Lower lobe of right lung (tissue), 2 donors: ENCODE data around the gene TUT1. TPM values are rescaled to one million over a fixed set of nuclear protein-coding genes. Genes with fewer than 3 reads are reported as not detected.

Source experiments
- ATAC-seq, 2 donors: fragments of 200-7000 bp; cut with Tn5 transposase; one replicate each; pipeline ENCODE4 v1.9.1; 2020 to 2022; ENCODE audit warnings: mild to moderate bottlenecking in 2 of 2, moderate library complexity in 2 of 2
- DNase-seq: peaks from one replicate; pipeline ENCODE4 v3.0.0-alpha.2; 2020
- H3K27ac ChIP-seq: fragments of 200-600 bp; one replicate; pipeline ENCODE4 v1.8.0; 2022
- H3K27me3 ChIP-seq: fragments of 200-600 bp; one replicate; pipeline ENCODE4 v1.8.0; 2022; ENCODE audit warnings: low read depth
- H3K36me3 ChIP-seq: fragments of 200-600 bp; one replicate; pipeline ENCODE4 v1.8.0; 2022; ENCODE audit warnings: mild to moderate bottlenecking
- H3K4me1 ChIP-seq: fragments of 200-600 bp; one replicate; pipeline ENCODE4 v1.8.0; 2022
- H3K4me3 ChIP-seq: fragments of 200-600 bp; one replicate; pipeline ENCODE4 v1.8.0; 2022; ENCODE audit warnings: mild to moderate bottlenecking
- H3K9me3 ChIP-seq: fragments of 200-600 bp; one replicate; pipeline ENCODE4 v1.8.0; 2022
- CTCF ChIP-seq: fragments of 200-600 bp; IDR thresholded peaks from one replicate; pipeline ENCODE4 v1.8.0; 2022; ENCODE audit warnings: antibody characterized with exemption, mild to moderate bottlenecking
- intact Hi-C: fragments of 100-400 bp; cut with DNase I; formaldehyde crosslinking; loops from one replicate; pipeline ENCODE4 v1.11.0; 2022
- total RNA-seq: library from RNA; stranded (reverse); fragmentation: NEBNext Ultra II Directional; extraction: Animal tissue kit (Norgen Biotek cat#: 25700); gene quantifications from one replicate; pipeline ENCODE4 v1.2.1, GENCODE V29; 2021
- donor health status: DM: no; HTN: yes; CAD: no; lungs with severe emphysema.

Gene TUT1
- total RNA-seq, 1 donor from 2014 or later: 15.8 TPM

- Histone ChIP-seq H3K4me1 (peaks cover 26% of the 10 kb centered on the region), H3K4me3 (peak overlapping the region; percentile 73), H3K36me3 (peaks cover 53% of the 10 kb centered on the region), H3K27me3 (no peaks in the 10 kb centered on the region), H3K9me3 (no peaks in the 10 kb centered on the region), H3K27ac (peak overlapping the region; percentile 92)
- DNase-seq: peak; percentile 70
- no peak for TF ChIP-seq CTCF
- intact Hi-C loops: no loop called here
- ATAC-seq: peak; percentile 27 to 44
These were observed 20.5 kb upstream of the TUT1 start for GRCh38 chr11:62611705-62612365.

- Histone ChIP-seq H3K4me1 (peaks cover 26% of the 10 kb centered on the region), H3K4me3 (peak overlapping the region; percentile 73), H3K27me3 (no peaks in the 10 kb centered on the region), H3K27ac (peak overlapping the region; percentile 92), H3K36me3 (peaks cover 53% of the 10 kb centered on the region), H3K9me3 (no peaks in the 10 kb centered on the region)
- no peak for TF ChIP-seq CTCF
- DNase-seq (no peak), ATAC-seq (no peak)
- intact Hi-C loops: no loop called here
These were observed 19.7 kb upstream of the TUT1 start for GRCh38 chr11:62610814-62611704.

GRCh38 chr11:62610403-62610802 lies 19.1 kb upstream of the TUT1 start:
- ATAC-seq (no peak), DNase-seq (no peak)
- Histone ChIP-seq H3K27me3 (no peaks in the 10 kb centered on the region), H3K4me1 (peaks cover 26% of the 10 kb centered on the region), H3K27ac (peak overlapping the region; percentile 18), H3K4me3 (no peak overlapping the region), H3K9me3 (no peaks in the 10 kb centered on the region), H3K36me3 (peaks cover 57% of the 10 kb centered on the region)
- intact Hi-C loops: no loop called here
- no peak for TF ChIP-seq CTCF

GRCh38 chr11:62608776-62609175 lies 17.5 kb upstream of the TUT1 start:
- H3K4me1 ChIP-seq: peaks cover 26% of the 10 kb centered on the region
- intact Hi-C loops: no loop called here
- TF ChIP-seq CTCF: no peak
- no peaks in the 10 kb centered on the region for H3K27me3 ChIP-seq
- no peak overlapping the region for H3K27ac ChIP-seq
- DNase-seq (no peak), ATAC-seq (no peak)
- no peak overlapping the region for H3K4me3 ChIP-seq
- H3K36me3 ChIP-seq: peaks cover 65% of the 10 kb centered on the region
- H3K9me3 ChIP-seq: no peaks in the 10 kb centered on the region

GRCh38 chr11:62607714-62608113 lies 16.4 kb upstream of the TUT1 start:
- Histone ChIP-seq H3K4me1 (peaks cover 26% of the 10 kb centered on the region), H3K27ac (no peak overlapping the region), H3K9me3 (no peaks in the 10 kb centered on the region), H3K27me3 (no peaks in the 10 kb centered on the region), H3K36me3 (peaks cover 73% of the 10 kb centered on the region), H3K4me3 (no peak overlapping the region)
- intact Hi-C loops: no loop called here
- ATAC-seq (no peak), DNase-seq (no peak)
- no peak for TF ChIP-seq CTCF
